ACC112 (cell line): ENCODE data around the gene MMRN1.

Experiments used
- H2AFZ ChIP-seq: fragments of 200-600 bp; sonication (generic); one replicate; pipeline ENCODE4 v1.6.0; 2017; ENCODE audit warnings: antibody characterized with exemption, low read length; ENCODE audit not compliant: unreplicated experiment
- H3K27ac ChIP-seq: fragments of 200-600 bp; sonication (generic); 2 replicates; pipeline ENCODE4 v1.5.1; 2014; ENCODE audit warnings: low read depth, mild to moderate bottlenecking, antibody characterized with exemption, low read length, moderate library complexity
- H3K27me3 ChIP-seq: fragments of 200-600 bp; sonication (generic); 2 replicates; pipeline ENCODE4 v1.6.1; 2014; ENCODE audit warnings: mild to moderate bottlenecking, antibody characterized with exemption, low read length, moderate library complexity, mixed read lengths; ENCODE audit not compliant: insufficient read depth
- H3K36me3 ChIP-seq: fragments of 200-600 bp; sonication (generic); 2 replicates; pipeline ENCODE4 v1.6.1; 2016; ENCODE audit warnings: mild to moderate bottlenecking, antibody characterized with exemption, low read length, moderate library complexity, mixed read lengths; ENCODE audit not compliant: insufficient read depth
- H3K4me1 ChIP-seq: fragments of 200-600 bp; sonication (generic); one replicate; pipeline ENCODE4 v1.6.1; 2016; ENCODE audit warnings: low read length, mixed read lengths; ENCODE audit not compliant: insufficient read depth, unreplicated experiment, control insufficient read depth
- H3K4me3 ChIP-seq: fragments of 200-600 bp; sonication (generic); 2 replicates; pipeline ENCODE4 v1.5.1; 2014; ENCODE audit warnings: mild to moderate bottlenecking, low read depth, low read length
- H3K79me2 ChIP-seq: fragments of 200-600 bp; sonication (generic); one replicate; pipeline ENCODE4 v1.6.0; 2016; ENCODE audit warnings: low read length; ENCODE audit not compliant: control insufficient read depth, unreplicated experiment, insufficient read depth

Gene MMRN1

DNA sequence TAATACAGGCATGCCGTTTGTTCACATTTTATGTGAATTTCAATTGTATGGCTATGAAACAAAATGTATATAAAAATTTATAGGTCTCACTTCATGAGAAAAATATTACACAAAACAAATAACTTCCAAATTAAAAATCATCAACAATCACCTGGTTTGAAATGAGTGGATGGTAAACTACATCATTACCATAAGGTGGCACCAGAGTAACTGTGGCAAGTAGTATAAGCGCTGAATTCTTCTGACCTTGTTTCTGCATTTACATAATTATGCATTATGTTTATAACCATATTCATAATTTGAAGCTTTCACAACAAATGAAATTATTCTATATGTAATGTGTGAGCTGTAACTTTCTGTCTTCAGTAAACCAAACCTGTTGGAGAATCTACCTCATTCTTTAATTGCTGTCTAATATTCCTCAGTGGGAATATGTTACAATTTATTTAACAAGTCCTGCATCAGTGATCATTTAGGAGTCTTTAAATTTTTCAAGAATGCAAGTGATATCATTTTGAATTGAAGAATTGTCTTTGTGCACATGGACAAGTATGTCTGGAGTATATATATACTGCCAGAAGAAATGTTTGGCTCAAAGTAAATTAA is 55.2 kb downstream of the MMRN1 start:
- Histone ChIP-seq H3K36me3 (no peaks in the 10 kb centered on the region), H3K27ac (no peak overlapping the region), H3K27me3 (peaks cover 34% of the 10 kb centered on the region), H2AFZ (no peak overlapping the region), H3K4me1 (no peaks in the 10 kb centered on the region), H3K79me2 (no peaks in the 10 kb centered on the region), H3K4me3 (no peak overlapping the region)

DNA sequence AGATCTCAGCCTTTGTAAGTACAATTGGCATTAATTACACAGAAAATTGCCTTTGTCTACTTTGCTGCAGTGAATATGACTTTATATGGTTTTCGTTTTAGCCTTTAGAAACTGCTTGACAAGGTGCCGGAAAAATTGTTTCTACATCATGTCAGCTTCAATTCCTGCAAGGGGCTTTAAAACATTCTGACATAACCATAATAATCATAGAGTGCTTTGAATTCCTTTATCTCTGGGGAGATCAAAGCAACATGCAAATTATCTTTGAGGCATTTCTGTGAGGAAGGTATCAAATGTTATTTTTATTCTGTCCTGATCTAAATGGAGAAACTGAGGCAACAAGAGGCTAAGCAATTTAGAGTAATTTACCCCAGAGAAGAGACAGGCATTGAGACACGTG is 57.8 kb downstream of the MMRN1 start:
- Histone ChIP-seq H3K4me3 (no peak overlapping the region), H3K27me3 (peaks cover 21% of the 10 kb centered on the region), H3K79me2 (no peaks in the 10 kb centered on the region), H3K27ac (no peak overlapping the region), H3K36me3 (no peaks in the 10 kb centered on the region), H3K4me1 (no peaks in the 10 kb centered on the region), H2AFZ (no peak overlapping the region)

GRCh38 chr4:89954906-89955695 is 60.4 kb downstream of the MMRN1 start:
- no peak overlapping the region for H3K4me3 ChIP-seq
- no peak overlapping the region for H3K27ac ChIP-seq
- no peaks in the 10 kb centered on the region for H3K4me1 ChIP-seq
- no peak overlapping the region for H2AFZ ChIP-seq
- no peaks in the 10 kb centered on the region for H3K79me2 ChIP-seq
- H3K27me3 ChIP-seq, result peaks cover 16% of the 10 kb centered on the region
- no peaks in the 10 kb centered on the region for H3K36me3 ChIP-seq

- H2AFZ ChIP-seq, result no peak overlapping the region
- no peaks in the 10 kb centered on the region for H3K36me3 ChIP-seq
- no peaks in the 10 kb centered on the region for H3K79me2 ChIP-seq
- H3K4me3 ChIP-seq, result no peak overlapping the region
- 0 out of 2 replicates have a peak, but pooled peaks cover 2% of the 10 kb centered on the region for H3K27me3 ChIP-seq
- no peak overlapping the region for H3K27ac ChIP-seq
- no peaks in the 10 kb centered on the region for H3K4me1 ChIP-seq
Observed at GRCh38 chr4:89957046-89957926, 62.6 kb downstream of the MMRN1 start.

GRCh38 chr4:89981789-89982334 is 87.2 kb downstream of the MMRN1 start:
- Histone ChIP-seq H3K79me2 (no peaks in the 10 kb centered on the region), H2AFZ (no peak overlapping the region), H3K4me1 (no peaks in the 10 kb centered on the region), H3K36me3 (no peaks in the 10 kb centered on the region), H3K27me3 (no peaks in the 10 kb centered on the region), H3K27ac (no peak overlapping the region), H3K4me3 (no peak overlapping the region)

GRCh38 chr4:89988268-89988667 is 93.6 kb downstream of the MMRN1 start:
- Histone ChIP-seq H3K79me2 (no peaks in the 10 kb centered on the region), H3K27ac (no peak overlapping the region), H3K4me3 (no peak overlapping the region), H3K36me3 (no peaks in the 10 kb centered on the region), H3K4me1 (no peaks in the 10 kb centered on the region), H3K27me3 (no peaks in the 10 kb centered on the region), H2AFZ (no peak overlapping the region)

DNA sequence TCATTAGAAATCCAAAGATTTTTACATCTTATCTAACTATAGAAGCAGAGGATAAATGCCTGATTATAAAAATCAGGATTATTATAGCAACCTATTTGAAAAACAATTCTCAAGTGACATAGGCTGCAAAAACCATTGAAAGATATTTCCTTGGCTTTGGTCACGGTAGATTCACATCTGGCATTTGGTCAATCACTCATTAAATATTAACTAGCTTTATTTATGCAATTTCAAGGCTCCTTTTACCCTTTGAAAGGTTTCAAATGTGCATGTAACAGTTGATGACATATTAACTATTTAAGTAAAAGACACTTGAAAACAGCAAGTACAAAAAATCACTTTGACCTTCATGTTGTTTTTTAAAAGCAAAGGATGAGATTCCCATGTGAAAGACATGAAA is 98.1 kb downstream of the MMRN1 start:
- H3K27ac ChIP-seq, result no peak overlapping the region
- H3K4me1 ChIP-seq, result no peaks in the 10 kb centered on the region
- no peaks in the 10 kb centered on the region for H3K36me3 ChIP-seq
- no peak overlapping the region for H3K4me3 ChIP-seq
- peaks cover 7% of the 10 kb centered on the region; the same call in 1 of the 2 replicates for H3K27me3 ChIP-seq
- H3K79me2 ChIP-seq, result no peaks in the 10 kb centered on the region
- H2AFZ ChIP-seq, result no peak overlapping the region

DNA sequence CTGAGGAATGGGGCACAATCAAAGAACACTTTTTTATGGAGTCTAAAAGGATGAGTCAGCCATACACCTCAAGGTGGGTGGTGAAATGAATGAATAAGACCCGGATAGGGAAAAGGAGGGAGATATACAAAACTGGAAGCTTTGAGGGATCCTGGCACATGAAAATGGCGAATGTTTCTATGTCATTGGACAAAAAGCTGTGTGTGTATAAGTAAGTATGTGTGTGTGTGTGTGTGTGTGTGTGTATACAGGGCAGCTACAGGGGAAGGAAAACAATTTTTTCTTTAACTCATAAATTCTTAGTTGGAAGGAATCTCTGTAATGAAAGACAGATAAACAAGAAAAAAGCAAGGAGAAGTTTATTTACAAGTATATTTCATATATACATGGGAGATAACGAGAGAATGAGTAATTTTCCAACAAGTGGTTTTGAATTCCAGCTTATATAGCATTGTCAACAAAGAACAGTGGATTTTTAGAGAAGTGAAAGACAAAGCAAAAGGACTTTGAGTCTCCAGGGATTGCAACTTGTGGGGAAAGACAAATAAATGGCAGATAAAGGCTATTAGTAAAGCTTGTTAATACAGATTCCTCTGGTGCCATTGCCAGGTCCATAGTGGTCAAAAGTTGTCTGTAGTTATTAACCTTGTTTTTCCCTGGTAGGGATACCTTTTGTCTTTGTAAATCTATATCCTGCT is 99.7 kb downstream of the MMRN1 start:
- Histone ChIP-seq H3K27me3 (peaks cover 10% of the 10 kb centered on the region; the same call in 1 of the 2 replicates), H3K79me2 (no peaks in the 10 kb centered on the region), H3K36me3 (no peaks in the 10 kb centered on the region), H2AFZ (no peak overlapping the region), H3K4me1 (no peaks in the 10 kb centered on the region), H3K4me3 (no peak overlapping the region), H3K27ac (no peak overlapping the region)

DNA sequence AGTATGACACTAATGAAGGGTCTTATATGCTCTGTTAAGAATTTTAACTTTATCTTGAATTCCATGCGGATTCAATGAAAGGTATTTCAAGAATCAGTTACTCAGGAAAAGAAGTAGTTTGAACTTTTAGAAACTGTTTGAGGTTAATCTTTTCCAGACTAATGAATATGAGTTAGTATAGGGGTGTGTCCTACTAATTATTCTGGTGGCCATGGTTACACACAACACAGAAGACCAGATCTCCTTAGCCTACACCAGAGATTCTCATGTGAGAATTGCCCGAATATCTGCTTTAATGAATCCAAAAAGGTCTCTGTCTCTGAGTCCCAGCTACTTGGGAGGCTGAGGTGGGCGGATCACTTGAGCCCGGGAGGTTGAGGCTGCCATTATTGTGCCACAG is 100.4 kb downstream of the MMRN1 start:
- H2AFZ ChIP-seq, result no peak overlapping the region
- no peaks in the 10 kb centered on the region for H3K36me3 ChIP-seq
- peaks cover 10% of the 10 kb centered on the region; the same call in 1 of the 2 replicates for H3K27me3 ChIP-seq
- H3K4me1 ChIP-seq, result no peaks in the 10 kb centered on the region
- no peak overlapping the region for H3K27ac ChIP-seq
- H3K4me3 ChIP-seq, result no peak overlapping the region
- no peaks in the 10 kb centered on the region for H3K79me2 ChIP-seq

DNA sequence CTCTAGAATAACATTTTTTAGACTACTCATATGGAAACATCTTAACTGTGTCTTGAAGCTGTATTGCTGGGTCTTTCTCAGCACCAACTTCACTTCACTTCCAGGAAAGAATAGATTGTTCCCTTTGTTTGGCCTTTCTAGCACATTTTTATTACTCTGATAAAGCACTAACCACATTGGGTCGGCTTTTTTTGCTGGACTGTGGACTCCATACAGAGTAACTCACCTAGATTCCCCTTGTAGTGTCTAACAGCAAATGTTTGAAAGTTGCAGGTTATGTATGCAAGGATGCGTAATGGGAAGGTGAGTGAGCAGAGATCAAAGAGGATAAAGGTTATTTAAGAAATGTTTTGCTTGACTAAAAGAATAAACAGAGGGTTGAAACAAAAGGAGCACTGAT is 101.2 kb downstream of the MMRN1 start:
- Histone ChIP-seq H3K36me3 (no peaks in the 10 kb centered on the region), H3K4me1 (no peaks in the 10 kb centered on the region), H3K79me2 (no peaks in the 10 kb centered on the region), H2AFZ (no peak overlapping the region), H3K27ac (no peak overlapping the region), H3K4me3 (no peak overlapping the region), H3K27me3 (peaks cover 10% of the 10 kb centered on the region; the same call in 1 of the 2 replicates)
